Measurements from ENCODE around the gene DCC.

DNA sequence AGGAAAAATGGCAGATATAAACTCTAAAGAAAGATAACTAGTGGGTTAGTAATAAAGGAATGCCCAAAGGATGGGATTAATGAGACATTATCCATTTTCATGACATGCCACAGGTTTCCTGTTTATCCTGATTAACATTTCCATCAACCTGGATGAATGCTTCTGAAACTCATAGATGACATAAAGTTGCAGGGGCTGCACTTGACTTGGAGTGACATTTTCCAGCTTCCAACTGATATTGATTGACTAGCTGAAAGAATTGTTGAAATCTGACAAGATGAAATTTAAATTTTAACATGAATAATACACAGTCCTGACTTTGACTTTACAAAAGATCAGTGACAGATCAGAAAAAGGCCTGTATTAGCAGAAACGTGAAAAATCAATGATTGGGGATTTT lies 214.2 kb downstream of the DCC start:
- TF ChIP-seq CTCF (IDR thresholded peaks at IDR 0.05) (no peak), EP300 (IDR thresholded peaks at IDR 0.05) (no peak), POLR2AphosphoS5 (IDR thresholded peaks at IDR 0.05) (no peak), POLR2A (IDR thresholded peaks at IDR 0.05) (no peak)
